ENCODE measurements around the gene ATP13A4. TPM values are rescaled to one million over a fixed set of nuclear protein-coding genes. Genes with fewer than 3 reads are reported as not detected.

Gene ATP13A4
- not detected in 5 replicates for total RNA-seq (2022; extraction: Qiagen RNA extraction)

GRCh38 chr3:193554811-193555210 lies at the start of gene ATP13A4:
TSS of gene ATP13A4 (minus strand) at chr3:193554895. CDS start at chr3:193554799, 96 bp downstream.

GRCh38 chr3:193592841-193593667 lies 38.4 kb upstream of the ATP13A4 start, which contains the start of gene OPA1:
TSS of gene OPA1 (plus strand) at chr3:193593208. CDS start at chr3:193593378, 170 bp downstream.

GRCh38 chr3:193378706-193379105 lies 176.0 kb downstream of the ATP13A4 start, which contains the start of gene ATP13A5:
TSS of gene ATP13A5 (minus strand) at chr3:193378753. CDS start at chr3:193378725, 28 bp downstream.

Other genes starting within 250 kb of the ATP13A4 start
- not detected in 5 replicates for gene ATP13A5, start 176.1 kb downstream of the ATP13A4 start, total RNA-seq (2022; extraction: Qiagen RNA extraction)
- 25.3 to 32.7 TPM (median 29.5 TPM) in 5 replicates for gene OPA1, start 38.3 kb upstream of the ATP13A4 start, total RNA-seq (2022; extraction: Qiagen RNA extraction)

Data from A549 treated with Mapracorat at 1 μM for 4 hours (cell line).